H1 (cell line): ENCODE results near the gene CCDC192. TPM values are rescaled to one million over a fixed set of nuclear protein-coding genes. Genes with fewer than 3 reads are reported as not detected.

ENCODE experiments used
- CTCF ChIA-PET: fragments of 300-600 bp; sonication (Branson Sonifier 250); formaldehyde crosslinking; loops from one replicate; lab custom pipeline; 2021; ENCODE audit not compliant: partially characterized antibody; lab: Charles Lee
- POLR2A ChIA-PET: fragments of 300-600 bp; sonication (Branson Sonifier 250); formaldehyde crosslinking; loops from one replicate; lab custom pipeline; 2021; ENCODE audit warnings: inconsistent platforms; ENCODE audit not compliant: partially characterized antibody; lab: Charles Lee
- DNase-seq, 2 experiments: peaks; one replicate each; pipeline versions ENCODE4 v3.0.0 to v3.0.0-alpha.2; 2010 to 2022; ENCODE audit warnings: low spot score in 2 of 2, low read depth in 1 of 2, mixed read lengths in 1 of 2
- FAIRE-seq: peaks from 2 replicates; lab custom pipeline; 2011; peaks lifted over from hg19 to GRCh38; lab: Jason Lieb, UNC
- H2AFZ ChIP-seq: 2 replicates; pipeline ENCODE4 v1.8.1; 2012; ENCODE audit warnings: low read length, inconsistent platforms
- H2AK5ac ChIP-seq: 2 replicates; pipeline ENCODE4 v1.6.1; 2013; ENCODE audit warnings: low read depth, low read length
- H2BK120ac ChIP-seq: replicated peaks from 2 replicates; pipeline ENCODE3; 2013; ENCODE audit warnings: low read depth, low read length, inconsistent platforms
- H2BK12ac ChIP-seq: 2 replicates; pipeline ENCODE4 v1.6.1; 2013; ENCODE audit warnings: low read depth, low read length
- H2BK15ac ChIP-seq: 2 replicates; pipeline ENCODE4 v1.6.1; 2013; ENCODE audit warnings: low read length
- H2BK20ac ChIP-seq: 2 replicates; pipeline ENCODE4 v1.6.1; 2013; ENCODE audit warnings: low read length
- H2BK5ac ChIP-seq: 2 replicates; pipeline ENCODE4 v1.6.1; 2013; ENCODE audit warnings: low read depth, low read length
- H3K14ac ChIP-seq: 2 replicates; pipeline ENCODE4 v1.6.1; 2013; ENCODE audit warnings: inconsistent platforms; ENCODE audit not compliant: insufficient read length
- H3K18ac ChIP-seq: 2 replicates; pipeline ENCODE4 v1.6.1; 2013; ENCODE audit warnings: low read length; ENCODE audit errors: extremely low read depth
- H3K23ac ChIP-seq: 2 replicates; pipeline ENCODE4 v1.6.1; 2013; ENCODE audit warnings: inconsistent platforms; ENCODE audit not compliant: insufficient read length
- H3K23me2 ChIP-seq: 2 replicates; pipeline ENCODE4 v1.6.1; 2013; ENCODE audit warnings: low read depth, low read length
- H3K27ac ChIP-seq: 2 replicates; pipeline ENCODE4 v1.6.1; 2011; ENCODE audit warnings: low read depth, low read length, inconsistent platforms
- H3K27me3 ChIP-seq, 4 experiments: replicated peaks in 1 of 4; 1 replicate in 1 of 4; 2 replicates in 3 of 4; pipeline versions ENCODE4 v1.6.1 to v1.8.1; 2011 to 2013; ENCODE audit warnings: low read length in 3 of 4, mild to moderate bottlenecking in 3 of 4, inconsistent platforms in 2 of 4, mixed read lengths in 2 of 4, moderate library complexity in 1 of 4; ENCODE audit not compliant: control insufficient read depth in 3 of 4, insufficient read depth in 3 of 4; ENCODE audit errors: extremely low read depth in 1 of 4
- H3K36me3 ChIP-seq, 4 experiments: 2 replicates each; pipeline versions ENCODE4 v1.6.1 to v1.8.1; 2011 to 2013; ENCODE audit warnings: mild to moderate bottlenecking in 4 of 4, low read length in 3 of 4, moderate library complexity in 2 of 4, control low read depth in 1 of 4, inconsistent platforms in 1 of 4; ENCODE audit not compliant: insufficient read depth in 4 of 4, control insufficient read depth in 2 of 4
- H3K4ac ChIP-seq: replicated peaks from 2 replicates; pipeline ENCODE3; 2013; ENCODE audit warnings: low read length, low read depth, mixed read lengths, inconsistent platforms; ENCODE audit not compliant: insufficient read length
- H3K4me1 ChIP-seq, 4 experiments: replicated peaks in 1 of 4; 1 replicate in 1 of 4; 2 replicates in 3 of 4; pipeline versions ENCODE4 v1.6.1 to v1.8.1; 2011 to 2013; ENCODE audit warnings: low read length in 3 of 4, inconsistent platforms in 2 of 4, mixed read lengths in 1 of 4; ENCODE audit not compliant: insufficient read depth in 4 of 4, control insufficient read depth in 3 of 4
- H3K4me2 ChIP-seq, 2 experiments: 2 replicates each; pipeline versions ENCODE4 v1.6.1 to v1.8.1; 2011 to 2013; ENCODE audit warnings: low read depth in 2 of 2, low read length in 2 of 2, control low read depth in 1 of 2, inconsistent platforms in 1 of 2, mild to moderate bottlenecking in 1 of 2; ENCODE audit not compliant: insufficient read depth in 1 of 2
- H3K4me3 ChIP-seq, 4 experiments: fragments of 200-600, 300-600 bp in 1 of 4; sonication (generic), shearing (Covaris generic), sonication (Bioruptor Twin) in 1 of 4; 2 replicates each; pipeline versions ENCODE4 v1.5.1 to v1.8.1; 2011 to 2016; ENCODE audit warnings: low read length in 4 of 4, low read depth in 3 of 4, control low read depth in 2 of 4, inconsistent platforms in 2 of 4, mild to moderate bottlenecking in 2 of 4, mixed read lengths in 1 of 4, moderate library complexity in 1 of 4; ENCODE audit not compliant: insufficient read depth in 2 of 4; ENCODE audit errors: extremely low read depth in 1 of 4
- H3K56ac ChIP-seq: replicated peaks from 2 replicates; pipeline ENCODE3; 2013; ENCODE audit warnings: low read depth, mild to moderate bottlenecking, mixed read lengths, low read length, inconsistent platforms; ENCODE audit not compliant: insufficient read length
- H3K79me1 ChIP-seq: 2 replicates; pipeline ENCODE4 v1.6.1; 2013; ENCODE audit warnings: low read depth, low read length, control low read depth
- H3K79me2 ChIP-seq, 2 experiments: 2 replicates each; pipeline versions ENCODE4 v1.6.1 to v1.8.1; 2012 to 2013; ENCODE audit warnings: low read length in 2 of 2, mild to moderate bottlenecking in 2 of 2, inconsistent platforms in 1 of 2; ENCODE audit not compliant: insufficient read depth in 2 of 2, control insufficient read depth in 1 of 2
- H3K9ac ChIP-seq, 4 experiments: replicated peaks in 1 of 4; 1 replicate in 1 of 4; 2 replicates in 3 of 4; pipeline versions ENCODE4 v1.6.1 to v1.8.1; 2011 to 2013; ENCODE audit warnings: low read depth in 3 of 4, low read length in 3 of 4, control low read depth in 2 of 4, mild to moderate bottlenecking in 2 of 4, moderate library complexity in 2 of 4, inconsistent platforms in 1 of 4; ENCODE audit errors: extremely low read depth in 1 of 4
- H3K9me3 ChIP-seq, 2 experiments: 2 replicates each; pipeline versions ENCODE4 v1.6.1 to v1.8.1; 2012 to 2013; ENCODE audit warnings: mild to moderate bottlenecking in 2 of 2, moderate library complexity in 2 of 2, control low read depth in 1 of 2, inconsistent platforms in 1 of 2, low read depth in 1 of 2, low read length in 1 of 2, mixed read lengths in 1 of 2; ENCODE audit not compliant: insufficient read depth in 2 of 2
- H4K20me1 ChIP-seq, 2 experiments: replicated peaks in 1 of 2; 2 replicates each; pipeline versions ENCODE3 to v1.8.1; 2011 to 2013; ENCODE audit warnings: inconsistent platforms in 2 of 2, low read length in 2 of 2, mild to moderate bottlenecking in 1 of 2; ENCODE audit not compliant: insufficient read depth in 2 of 2, control insufficient read depth in 1 of 2
- H4K5ac ChIP-seq: 2 replicates; pipeline ENCODE4 v1.6.1; 2013; ENCODE audit warnings: low read length, low read depth, mixed read lengths, inconsistent platforms; ENCODE audit not compliant: insufficient read length
- H4K8ac ChIP-seq: 2 replicates; pipeline ENCODE4 v1.8.0; 2013; ENCODE audit warnings: mild to moderate bottlenecking, moderate library complexity, low read length, inconsistent platforms; ENCODE audit not compliant: insufficient read depth; ENCODE audit errors: extremely low read depth
- H4K91ac ChIP-seq: replicated peaks from 2 replicates; pipeline ENCODE3; 2013; ENCODE audit warnings: low read length, mixed read lengths, inconsistent platforms; ENCODE audit not compliant: insufficient read length
- BACH1 ChIP-seq: IDR thresholded peaks from 2 replicates; pipeline ENCODE4 v1.6.1; 2012; ENCODE audit warnings: low read length, improper control_type of control experiment
- JUND ChIP-seq: IDR thresholded peaks from 2 replicates; pipeline ENCODE4 v1.6.1; 2011; ENCODE audit warnings: mild to moderate bottlenecking, improper control_type of control experiment, low read length
- SP2 ChIP-seq: IDR thresholded peaks from 2 replicates; pipeline ENCODE4 v1.6.1; 2012; ENCODE audit warnings: mild to moderate bottlenecking, low read length, inconsistent platforms
- ZNF274 ChIP-seq: IDR thresholded peaks from 2 replicates; pipeline ENCODE4 v1.7.0; 2012; ENCODE audit warnings: low read length, borderline replicate concordance; ENCODE audit errors: extremely low read depth
- WGBS, 2 experiments: shearing (Covaris generic) in 1 of 2; methylation state at CpG; one replicate each; pipeline versions ENCODE4 v1.1.6 to v1.1.7; 2013 to 2015; ENCODE audit warnings: low lambda C conversion rate in 2 of 2, mixed read lengths in 2 of 2, inconsistent platforms in 1 of 2, low coverage in 1 of 2, missing lambda C conversion rate in 1 of 2; ENCODE audit not compliant: insufficient replicate concordance in 2 of 2, insufficient coverage in 1 of 2, insufficient read length in 1 of 2; ENCODE audit errors: extremely low coverage in 1 of 2, missing lambda C conversion rate in 1 of 2; 5-methylcytosine and 5-hydroxymethylcytosine counted together
- polyA plus RNA-seq, 7 experiments: library from polyadenylated mRNA; depleted of rRNA in 3 of 7; stranded (reverse) in 5 of 7; unstranded in 2 of 7; fragments of >200 nt in 5 of 7; fragments of 200-250 nt in 2 of 7; gene quantifications; 1 replicate in 5 of 7; 2 replicates in 1 of 7; 4 replicates in 1 of 7; pipeline versions ENCODE4 v1.2.1 to v1.2.3, GENCODE V29; 2011 to 2013; ENCODE audit warnings: missing spikeins in 2 of 7, mixed read lengths in 2 of 7
- total RNA-seq: library from RNA; stranded (reverse); fragmentation: NEBNext Ultra II Directional; extraction: Animal tissue kit (Norgen Biotek cat#: 25700); gene quantifications from 2 replicates; pipeline ENCODE4 v1.2.1, GENCODE V29; 2021

The CCDC192 gene
- total and polyA plus RNA-seq, 2 of the 8 experiments (the other 6 are each of a cell fraction or from before 2014, with no cell fraction given): 0.61 TPM; not detected in 1

DNA sequence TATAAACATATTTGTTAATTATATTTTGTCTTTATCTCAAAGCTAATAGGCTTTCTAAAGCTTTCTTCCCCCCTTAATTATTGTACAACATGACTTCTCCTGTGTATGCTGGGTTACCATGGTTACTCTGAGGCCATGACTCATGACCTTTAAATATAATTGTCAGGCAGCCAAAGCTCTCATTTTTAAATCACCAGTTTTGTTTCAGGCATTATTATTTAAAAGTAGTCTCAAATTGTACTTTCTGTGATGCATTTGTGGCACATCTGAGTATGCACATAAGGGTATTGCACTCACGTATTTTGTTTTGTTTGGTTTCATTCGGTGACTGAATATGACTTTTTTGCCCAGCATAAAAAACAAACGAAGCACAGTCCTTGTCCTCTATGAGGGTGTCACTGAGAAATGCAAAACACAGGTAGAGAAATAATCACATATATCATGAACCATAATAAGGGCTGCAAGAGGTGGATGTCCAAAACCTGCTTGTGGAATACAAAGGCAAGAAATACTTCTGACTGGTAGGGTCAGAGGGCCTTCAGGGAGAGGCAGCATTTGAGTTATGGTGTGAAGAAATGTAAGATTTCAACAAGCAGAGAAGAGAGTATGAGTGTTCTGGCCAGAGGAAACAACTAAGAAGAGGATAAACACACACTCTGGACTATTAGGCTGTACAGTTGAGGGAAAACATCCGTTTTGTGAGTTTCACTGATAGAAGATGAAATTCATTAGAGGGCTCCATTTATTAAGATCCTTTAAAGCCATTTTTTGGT, 2.1 kb downstream of the CCDC192 start:
- no peak for FAIRE-seq

More for the DNA sequence above, 2.1 kb downstream of the CCDC192 start:
- Histone ChIP-seq H4K8ac (no peak overlapping the region), H3K9me3 (no peaks in the 10 kb centered on the region), H4K91ac (no peak overlapping the region), H3K23ac (no peak overlapping the region), H2AFZ (no peak overlapping the region), H3K4me2 (no peak overlapping the region), H3K23me2 (no peaks in the 10 kb centered on the region; the same call in 1 of the 2 replicates), H3K36me3 (no peaks in the 10 kb centered on the region), H3K9ac (no peak overlapping the region), H4K20me1 (no peaks in the 10 kb centered on the region), H3K4ac (no peak overlapping the region), H4K5ac (no peak overlapping the region), H3K79me1 (no peaks in the 10 kb centered on the region), H3K79me2 (no peaks in the 10 kb centered on the region), H3K27me3 (peaks cover 0 to 1% (median 0%) of the 10 kb centered on the region in 4 experiments; a peak in 1 of 7 replicates), H3K4me1 (no peaks in the 10 kb centered on the region), H2BK15ac (no peak overlapping the region), H2AK5ac (no peak overlapping the region), H2BK120ac (no peak overlapping the region), H2BK5ac (no peak overlapping the region), H3K4me3 (no peak overlapping the region), H3K18ac (no peak overlapping the region), H2BK12ac (no peak overlapping the region), H2BK20ac (no peak overlapping the region), H3K56ac (no peak overlapping the region), H3K27ac (no peak overlapping the region), H3K14ac (no peak overlapping the region)
- peak; percentile 69; the same call in 1 of the 2 replicates for TF ChIP-seq BACH1
- no peak for TF ChIP-seq SP2
- no peak for TF ChIP-seq JUND
- TF ChIP-seq ZNF274: no peak
- DNase-seq: no peak
- WGBS, 2 experiments: 84% methylated on average over 4 of the region's 4 CpGs; no CpG with 5 or more reads in 1 of the 2 experiments
- CTCF ChIA-PET: no interaction called here
- POLR2A ChIA-PET: no interaction called here
